ENCODE results near the gene CYP26B1.
A peak's percentile ranks its signal among the peaks of the same experiment; 100 is the strongest.

The CYP26B1 gene

GRCh38 chr2:72154386-72154975, 6.8 kb upstream of the CYP26B1 start:
- no peak for DNase-seq (ENCODE audit: low read depth)

DNA sequence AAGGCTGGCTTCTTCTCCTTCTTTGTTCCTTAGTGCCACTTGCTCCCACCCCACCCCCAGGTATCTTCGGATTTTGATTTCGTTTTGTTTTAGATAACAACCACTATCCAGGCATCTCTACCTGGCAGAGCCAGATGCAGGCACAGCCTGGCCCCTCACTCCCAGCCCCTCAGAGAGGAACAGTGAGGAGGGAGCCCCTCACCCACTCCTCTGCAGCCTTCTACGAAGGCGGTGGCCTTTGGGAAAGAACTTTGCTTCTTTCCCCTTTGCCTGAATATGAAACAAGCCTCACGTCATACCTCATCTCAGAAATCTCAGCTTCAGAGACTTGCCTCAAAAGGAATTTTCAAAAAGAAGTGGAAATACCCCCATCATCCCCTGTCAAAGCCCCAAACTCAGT, 6.3 kb upstream of the CYP26B1 start:
- DNase-seq (ENCODE audit: low read depth) = no peak

DNA sequence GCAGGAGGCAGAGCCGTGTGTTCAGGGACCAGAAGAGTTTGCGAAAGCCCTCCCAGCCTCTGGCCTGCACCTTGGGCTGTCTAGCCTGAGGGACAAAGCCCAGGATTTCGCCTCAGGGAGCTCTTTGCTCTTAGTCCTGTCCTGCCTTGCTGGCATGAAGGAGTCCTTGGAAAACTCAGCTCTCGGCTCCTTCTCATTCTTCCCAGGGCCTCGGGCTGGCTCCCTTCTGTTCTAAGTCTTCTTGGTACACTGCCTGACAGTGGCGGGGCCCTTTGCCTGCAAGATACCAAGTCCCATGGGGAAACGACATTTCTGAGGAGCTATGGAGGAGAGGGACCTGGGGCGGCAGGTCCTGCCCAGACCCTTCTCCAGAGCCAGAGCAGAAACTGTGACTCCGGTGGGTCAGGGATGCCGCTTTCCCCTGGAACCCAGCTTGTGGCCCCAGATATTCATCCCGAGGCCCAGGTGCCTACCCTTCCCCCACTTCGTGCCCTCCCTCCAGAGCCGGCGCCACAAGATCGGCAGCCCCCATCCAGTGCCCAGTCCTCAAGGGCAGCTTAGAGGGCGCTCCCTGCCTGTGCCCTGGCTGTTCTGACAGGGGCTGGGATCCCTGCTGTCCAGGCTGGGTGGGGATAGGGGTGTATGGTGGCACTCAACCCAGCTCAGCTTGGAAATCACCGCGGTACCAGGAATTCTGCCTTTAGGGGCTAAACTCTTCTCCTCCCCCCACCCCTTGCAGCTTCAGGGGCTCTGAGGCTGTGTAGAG, 5.5 kb upstream of the CYP26B1 start:
- no peak for DNase-seq (ENCODE audit: low read depth)

DNA sequence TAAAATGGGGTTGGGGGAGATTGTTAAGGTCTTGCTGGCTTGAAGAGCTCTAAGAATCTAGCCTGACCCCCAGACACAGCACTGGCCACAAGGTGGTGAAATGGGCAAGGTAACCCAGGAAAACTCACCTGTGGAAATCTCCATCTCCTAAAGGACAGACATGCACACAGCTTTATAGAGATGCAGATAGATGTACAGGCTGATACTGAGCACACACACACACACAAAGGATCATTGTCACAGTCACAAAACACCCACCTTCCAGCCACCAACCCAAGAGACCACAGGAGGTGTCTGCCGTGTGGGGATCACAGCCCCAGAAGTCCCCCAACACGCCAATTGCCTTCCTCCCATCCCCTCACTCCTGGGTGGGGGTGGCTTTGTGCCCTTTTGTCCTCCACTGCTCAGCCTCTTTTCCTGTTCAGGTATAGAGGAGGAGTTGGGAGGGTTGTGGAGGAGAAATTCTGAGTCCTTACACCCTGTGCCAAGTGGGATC, 3.2 kb upstream of the CYP26B1 start:
- no peak for DNase-seq (ENCODE audit: low read depth)

DNA sequence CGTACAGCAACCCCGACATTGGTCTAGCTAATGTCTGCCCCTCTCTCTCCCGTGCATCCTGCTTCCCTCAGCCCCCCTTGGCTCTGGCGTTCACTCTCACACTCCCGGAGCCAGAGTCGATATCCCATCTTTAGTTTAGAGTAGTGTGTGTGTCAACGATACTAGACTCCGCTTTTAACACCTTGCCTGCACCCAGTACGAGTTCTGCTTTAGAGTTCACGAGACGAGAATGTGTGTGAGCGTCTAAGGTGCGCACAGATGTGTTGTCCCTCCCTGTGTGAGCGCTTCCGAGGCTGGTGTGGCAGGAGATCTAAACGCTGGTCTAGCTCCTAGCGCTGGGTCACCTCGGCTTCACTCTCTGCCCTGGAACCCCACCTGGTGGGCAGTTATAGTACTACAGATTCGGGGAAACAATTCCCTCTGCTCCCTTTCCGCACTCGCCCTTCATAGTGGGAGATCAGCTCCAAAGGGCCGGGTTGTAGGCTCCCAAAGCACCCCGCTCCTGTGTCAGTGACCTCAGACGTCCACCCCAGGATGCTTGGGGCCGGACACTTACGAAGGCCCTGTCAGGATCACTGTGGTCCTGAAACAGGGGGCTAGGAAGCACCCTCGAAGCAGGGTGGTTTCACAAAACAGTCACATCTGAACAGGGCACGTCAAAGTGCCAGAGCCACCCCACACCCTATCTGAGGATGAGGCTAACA, 2.6 kb upstream of the CYP26B1 start:
- DNase-seq (ENCODE audit: low read depth) = peak; percentile 78

- no peak for DNase-seq (ENCODE audit: low read depth)
Observed at GRCh38 chr2:72149556-72150156, 2.0 kb upstream of the CYP26B1 start.

DNA sequence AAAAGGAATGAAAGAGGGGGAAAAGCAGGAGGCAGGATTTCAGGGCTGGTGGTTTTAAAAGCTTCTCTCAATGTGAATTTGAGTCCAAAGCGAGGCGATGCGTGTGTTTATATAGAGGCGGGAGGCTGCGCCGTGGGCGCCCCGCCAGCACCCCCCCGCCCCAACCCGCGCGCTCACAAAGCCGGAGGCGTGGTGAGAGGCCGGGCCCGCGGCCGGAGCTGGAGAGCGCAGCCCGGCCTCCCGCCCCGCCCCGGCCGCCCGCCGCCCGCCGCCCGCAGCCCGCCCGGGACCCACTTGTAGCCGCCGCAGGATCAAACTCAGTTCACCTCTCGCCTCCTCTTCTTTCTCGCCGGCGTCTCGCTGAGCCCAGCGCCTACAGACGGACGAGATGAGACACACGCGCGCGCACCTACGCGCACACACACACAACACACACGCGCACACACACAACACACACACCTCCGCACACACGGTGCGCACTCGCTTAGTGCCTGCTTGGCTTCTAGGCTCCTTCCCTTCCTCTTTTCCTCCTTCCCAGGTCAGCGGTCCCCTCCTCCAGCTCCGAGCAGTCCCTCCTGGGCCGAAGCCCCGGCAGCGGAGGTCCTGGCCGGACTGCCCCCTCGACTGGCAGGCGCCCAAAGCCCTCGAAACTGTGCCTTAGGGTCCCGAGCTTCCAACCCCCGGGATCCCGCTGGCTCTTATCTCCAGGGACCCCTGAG, 1.3 kb upstream of the CYP26B1 start:
- DNase-seq (ENCODE audit: low read depth) = peak; percentile 27

- DNase-seq (ENCODE audit: low read depth) = no peak
Observed at GRCh38 chr2:72148003-72148836, 558 bp upstream of the CYP26B1 start.

DNA sequence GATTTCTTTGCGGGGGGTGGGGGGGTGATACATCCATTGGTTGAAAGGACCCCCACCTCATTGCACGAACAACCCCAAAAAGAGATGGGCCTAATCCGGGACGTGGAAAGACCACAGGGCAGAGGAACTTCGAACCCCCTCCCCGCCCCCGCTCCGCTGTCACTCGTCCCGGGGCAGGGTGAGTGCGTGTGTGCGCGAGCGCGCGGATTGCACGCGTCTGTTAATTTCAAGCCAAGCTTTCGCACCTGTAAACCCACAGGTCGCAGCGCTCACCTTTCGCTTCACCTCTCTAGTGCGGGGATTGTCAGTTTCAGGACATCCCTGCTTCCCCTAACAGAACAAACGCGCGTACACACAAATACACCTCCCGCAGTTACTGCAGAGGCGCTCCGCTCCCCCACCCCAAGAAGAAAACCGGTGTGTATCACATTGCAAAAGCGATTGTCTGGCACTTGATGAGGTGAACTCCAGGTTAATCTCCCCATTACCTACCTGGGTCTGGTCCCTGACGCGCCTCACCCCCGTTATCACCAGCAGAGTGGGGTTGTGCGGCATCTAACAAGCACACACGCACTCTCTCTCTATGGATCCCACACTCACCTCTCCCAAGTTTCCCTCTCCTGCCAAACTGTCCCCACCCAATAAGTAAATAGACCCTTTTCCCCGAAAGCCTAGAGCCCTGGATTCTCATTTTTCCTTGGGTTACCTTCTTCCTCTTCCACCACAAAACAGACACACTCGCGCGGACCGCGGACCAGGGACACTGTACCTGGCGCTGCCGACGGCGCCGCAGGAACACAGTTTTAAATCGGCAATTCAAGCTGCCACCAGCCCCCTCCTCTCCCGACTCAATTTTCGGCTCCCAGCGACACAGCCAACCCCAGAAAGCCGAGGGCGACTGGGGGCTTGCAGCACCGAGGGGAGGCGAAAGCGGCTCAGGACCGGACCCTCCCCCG, 1.0 kb downstream of the CYP26B1 start:
- DNase-seq (ENCODE audit: low read depth) = no peak

- no peak for DNase-seq (ENCODE audit: low read depth)
Observed at GRCh38 chr2:72145658-72146329, 1.9 kb downstream of the CYP26B1 start.

GRCh38 chr2:72145289-72145657, 2.4 kb downstream of the CYP26B1 start:
- DNase-seq (ENCODE audit: low read depth) = no peak

DNA sequence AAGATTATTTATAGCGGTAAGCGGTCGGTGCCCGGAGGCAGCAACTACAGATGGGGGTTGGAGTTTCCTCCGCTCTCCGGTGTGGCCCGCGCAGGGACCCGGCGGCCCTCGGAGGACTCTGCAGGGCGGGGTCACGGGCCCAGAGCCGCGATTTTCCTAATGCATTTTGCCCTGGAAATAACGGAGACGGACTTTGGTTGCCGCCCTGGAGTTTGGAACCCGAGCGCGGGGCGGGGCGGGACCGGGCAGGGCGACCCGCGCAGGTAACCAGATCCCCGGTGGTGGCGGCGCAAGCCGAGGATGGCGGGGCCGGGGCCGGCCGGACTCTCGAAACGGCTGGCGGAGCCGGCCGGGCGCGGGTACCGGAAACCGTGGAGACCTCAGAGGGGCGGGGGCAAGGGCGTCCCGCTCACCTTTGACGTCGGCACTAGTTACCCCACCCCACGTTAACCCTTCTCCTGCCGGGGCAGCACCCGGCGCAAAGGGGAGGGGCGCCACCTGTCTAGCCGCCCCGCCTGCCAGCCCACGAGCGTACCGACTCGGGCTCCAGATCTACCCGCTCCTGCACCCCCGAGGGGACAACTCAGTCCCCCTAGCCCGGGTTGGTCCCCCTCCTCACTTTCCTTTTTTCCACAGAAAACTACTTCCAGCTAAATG, 2.9 kb downstream of the CYP26B1 start:
- no peak for DNase-seq (ENCODE audit: low read depth)

DNA sequence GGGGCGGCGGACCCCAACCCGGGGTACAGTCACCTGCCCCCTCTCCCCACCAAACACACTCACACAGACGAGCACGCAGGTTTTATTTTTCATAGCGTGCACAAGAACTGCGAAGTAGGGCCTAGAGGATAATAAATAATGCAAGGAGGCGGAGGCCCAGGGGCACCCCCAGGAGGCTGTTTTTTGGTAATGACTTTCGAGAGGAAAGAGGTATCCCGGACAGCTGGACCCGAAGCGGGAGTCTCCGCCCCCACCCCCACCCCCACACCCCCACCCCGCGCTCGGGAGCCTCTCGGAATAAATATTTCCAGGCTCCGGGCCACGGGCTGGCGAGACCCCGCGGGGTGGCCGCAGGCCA, 3.4 kb downstream of the CYP26B1 start:
- no peak for DNase-seq (ENCODE audit: low read depth)

- no peak for DNase-seq (ENCODE audit: low read depth)
Observed at GRCh38 chr2:72143441-72144273, 4.0 kb downstream of the CYP26B1 start.

- peak; percentile 22 for DNase-seq (ENCODE audit: low read depth)
Observed at GRCh38 chr2:72142570-72143440, 4.9 kb downstream of the CYP26B1 start.

DNA sequence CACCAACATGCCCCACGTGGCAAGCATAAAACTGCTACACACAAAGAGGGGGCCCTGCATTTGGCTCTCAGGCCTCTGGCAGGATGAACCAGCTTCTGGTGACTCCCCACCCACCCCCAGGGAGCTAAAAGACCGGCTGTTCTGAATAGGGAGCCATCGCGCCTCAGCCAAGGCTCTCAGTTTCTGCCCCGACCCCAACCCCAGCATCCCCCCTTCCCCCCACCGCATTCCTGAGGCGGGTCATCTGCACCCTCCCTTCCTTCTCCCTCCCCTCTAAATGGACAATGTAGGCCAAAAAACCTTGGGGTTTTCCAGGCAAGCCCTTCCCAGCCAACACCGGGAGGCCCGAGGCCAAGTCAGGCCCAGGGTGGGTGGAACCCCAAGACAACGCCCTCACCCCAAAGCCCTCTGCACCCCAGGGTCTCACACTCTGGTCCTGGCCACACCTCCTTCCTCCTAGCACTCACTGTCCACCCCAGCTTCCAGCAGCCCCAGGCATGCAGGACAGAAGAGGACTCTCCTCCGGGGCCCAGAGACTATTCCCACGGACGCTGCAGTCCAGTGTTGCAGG, 5.7 kb downstream of the CYP26B1 start:
- no peak for DNase-seq (ENCODE audit: low read depth)

All from EH (cell line).